GM13976 (cell line): Measurements from ENCODE around the gene RRAS2.

Experiments used
- DNase-seq: peaks from one replicate; pipeline ENCODE4 v3.0.0; 2012; ENCODE audit warnings: low spot score
- in situ Hi-C: fragments of 300-500 bp; cut with MboI; formaldehyde crosslinking; loops from one replicate; pipeline ENCODE4 v1.12.0; 2022; ENCODE audit warnings: low sequenced_read_pairs, mixed read lengths, inconsistent platforms; ENCODE audit not compliant: unreplicated experiment
- TF ChIP-seq, protein P1 (sequence below): IDR thresholded peaks from 2 replicates; pipeline ENCODE4 v1.5.1; 2012; ENCODE audit warnings: borderline replicate concordance, mild to moderate bottlenecking; ENCODE audit not compliant: insufficient read depth; ENCODE audit errors: extremely low read depth, missing control alignments, control extremely low read depth

Gene RRAS2

DNA sequence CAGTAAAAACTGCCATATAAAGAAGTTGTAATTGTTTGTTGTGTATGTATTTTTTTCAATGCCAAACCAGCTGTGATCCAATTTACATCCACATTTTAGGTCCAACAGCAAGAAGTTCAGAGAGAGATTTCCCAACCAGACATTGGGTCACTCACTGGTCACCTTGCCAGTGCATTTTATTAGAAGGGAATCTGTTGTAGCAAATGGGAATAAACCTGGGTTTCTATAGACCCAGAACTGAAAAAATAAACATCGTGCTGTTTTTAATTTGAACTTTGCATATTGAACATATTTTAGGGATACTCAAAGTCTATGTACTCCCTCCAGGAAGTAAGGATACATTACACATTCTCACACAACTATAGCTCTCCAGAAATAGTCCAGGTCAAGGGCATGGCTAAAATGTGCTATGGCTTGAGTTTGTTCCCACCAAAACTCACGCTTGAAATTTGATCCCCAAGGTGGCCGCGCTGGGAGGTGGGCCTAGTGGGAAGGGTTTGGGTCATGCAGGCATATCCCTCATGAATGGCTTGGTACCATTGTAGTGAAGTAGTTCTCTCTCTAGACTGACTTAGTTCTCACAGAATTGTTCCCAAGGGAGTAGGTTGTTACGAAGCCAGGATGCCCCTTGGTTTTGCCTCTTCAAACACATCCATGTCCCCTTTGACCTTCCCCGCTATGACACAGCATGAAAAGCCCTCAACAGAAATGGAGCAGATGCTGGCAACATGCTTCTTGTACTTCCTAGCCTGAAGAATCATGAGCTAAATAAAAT, 90.9 kb downstream of the RRAS2 start:
- DNase-seq = no peak
- in situ Hi-C loops = no loop called here
- TF ChIP-seq, protein P1, sequence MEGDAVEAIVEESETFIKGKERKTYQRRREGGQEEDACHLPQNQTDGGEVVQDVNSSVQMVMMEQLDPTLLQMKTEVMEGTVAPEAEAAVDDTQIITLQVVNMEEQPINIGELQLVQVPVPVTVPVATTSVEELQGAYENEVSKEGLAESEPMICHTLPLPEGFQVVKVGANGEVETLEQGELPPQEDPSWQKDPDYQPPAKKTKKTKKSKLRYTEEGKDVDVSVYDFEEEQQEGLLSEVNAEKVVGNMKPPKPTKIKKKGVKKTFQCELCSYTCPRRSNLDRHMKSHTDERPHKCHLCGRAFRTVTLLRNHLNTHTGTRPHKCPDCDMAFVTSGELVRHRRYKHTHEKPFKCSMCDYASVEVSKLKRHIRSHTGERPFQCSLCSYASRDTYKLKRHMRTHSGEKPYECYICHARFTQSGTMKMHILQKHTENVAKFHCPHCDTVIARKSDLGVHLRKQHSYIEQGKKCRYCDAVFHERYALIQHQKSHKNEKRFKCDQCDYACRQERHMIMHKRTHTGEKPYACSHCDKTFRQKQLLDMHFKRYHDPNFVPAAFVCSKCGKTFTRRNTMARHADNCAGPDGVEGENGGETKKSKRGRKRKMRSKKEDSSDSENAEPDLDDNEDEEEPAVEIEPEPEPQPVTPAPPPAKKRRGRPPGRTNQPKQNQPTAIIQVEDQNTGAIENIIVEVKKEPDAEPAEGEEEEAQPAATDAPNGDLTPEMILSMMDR = no peak

DNA sequence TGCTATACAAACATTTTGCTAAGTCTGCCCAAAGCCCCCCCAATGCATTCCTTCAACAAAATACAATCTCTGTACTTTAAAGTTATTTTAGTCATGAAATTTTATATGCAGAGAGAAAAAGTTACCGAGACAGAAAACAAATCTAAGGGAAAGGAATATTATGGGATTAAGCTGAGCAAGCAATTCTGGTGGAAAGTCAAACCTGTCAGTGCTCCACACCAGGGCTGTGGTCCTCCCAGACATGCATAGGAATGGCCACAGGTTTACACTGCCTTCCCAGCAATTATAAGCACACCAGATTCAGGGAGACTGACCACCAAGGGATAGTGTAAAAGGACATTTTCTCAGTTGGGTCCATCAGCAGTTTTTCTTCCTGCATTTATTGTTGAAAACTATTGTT, 92.4 kb downstream of the RRAS2 start:
- in situ Hi-C loops = no loop called here
- no peak for DNase-seq

DNA sequence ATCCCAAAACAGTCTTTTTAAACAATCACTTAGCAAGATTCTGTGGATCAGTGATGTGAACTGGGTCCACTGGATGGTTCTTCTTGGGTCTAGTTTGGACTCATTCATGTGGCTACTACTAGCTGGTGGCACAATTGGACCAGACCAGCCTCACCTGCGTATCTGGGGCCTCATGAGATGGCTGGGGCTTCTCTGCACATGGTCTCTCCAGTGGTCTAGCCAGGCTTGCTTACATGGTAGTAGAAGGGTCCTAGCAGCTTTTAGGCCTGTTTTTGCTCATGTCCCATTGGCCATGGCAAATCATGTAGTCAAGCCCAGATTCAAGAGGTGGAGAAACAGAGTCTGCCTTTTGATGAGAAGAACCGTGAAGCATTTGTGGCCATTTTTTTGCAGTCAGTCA, 94.0 kb downstream of the RRAS2 start:
- in situ Hi-C loops = no loop called here
- no peak for DNase-seq
- TF ChIP-seq, protein P1 = no peak

More for the DNA sequence above, 92.4 kb downstream of the RRAS2 start:
- TF ChIP-seq, protein P1 = no peak

DNA sequence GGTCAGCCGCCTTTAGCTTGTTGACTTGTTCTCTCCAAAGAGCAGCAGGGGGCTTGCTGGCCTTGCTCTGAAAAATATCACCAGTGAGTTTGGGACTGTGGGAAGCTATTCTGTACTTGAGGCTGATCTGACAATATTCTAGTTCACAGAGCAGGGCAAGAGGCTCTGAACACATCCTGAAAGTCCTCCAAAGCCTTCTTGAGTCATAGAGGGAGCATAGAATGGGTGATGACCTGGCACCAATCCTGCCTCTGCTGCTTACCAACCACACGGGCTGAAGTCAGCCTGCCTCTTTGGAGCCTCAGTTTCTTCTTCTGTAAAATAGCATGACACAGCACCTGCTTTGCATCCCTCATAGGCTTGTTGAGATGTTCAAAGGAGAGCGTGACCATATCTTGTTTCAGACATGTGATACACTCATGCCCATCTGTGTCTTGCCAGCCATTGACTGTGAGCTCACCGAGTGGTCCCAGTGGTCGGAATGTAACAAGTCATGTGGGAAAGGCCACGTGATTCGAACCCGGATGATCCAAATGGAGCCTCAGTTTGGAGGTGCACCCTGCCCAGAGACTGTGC, 96.6 kb downstream of the RRAS2 start:
- no peak for DNase-seq
- in situ Hi-C loops = no loop called here
- TF ChIP-seq, protein P1 = no peak

DNA sequence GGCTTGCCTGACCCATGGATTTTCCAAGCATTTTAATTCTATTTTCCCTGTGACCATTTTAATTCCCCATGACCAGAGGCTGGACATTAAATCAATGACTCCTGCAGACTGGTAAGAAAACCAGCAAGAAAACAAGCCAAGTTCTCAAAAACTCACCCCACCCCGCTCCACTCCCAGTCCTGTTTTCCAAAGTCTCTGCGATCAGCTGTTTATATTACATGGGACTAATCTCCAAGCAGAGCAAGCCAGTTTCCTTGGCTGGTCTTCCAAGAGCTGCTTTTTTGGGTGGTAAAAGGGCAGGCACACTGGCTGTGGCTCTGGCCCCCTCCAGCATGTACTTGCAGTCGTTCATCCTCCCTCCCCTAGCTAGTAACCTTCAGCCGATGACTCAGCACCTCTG, 97.9 kb downstream of the RRAS2 start:
- TF ChIP-seq, protein P1 = no peak
- DNase-seq = no peak
- in situ Hi-C loops = no loop called here

DNA sequence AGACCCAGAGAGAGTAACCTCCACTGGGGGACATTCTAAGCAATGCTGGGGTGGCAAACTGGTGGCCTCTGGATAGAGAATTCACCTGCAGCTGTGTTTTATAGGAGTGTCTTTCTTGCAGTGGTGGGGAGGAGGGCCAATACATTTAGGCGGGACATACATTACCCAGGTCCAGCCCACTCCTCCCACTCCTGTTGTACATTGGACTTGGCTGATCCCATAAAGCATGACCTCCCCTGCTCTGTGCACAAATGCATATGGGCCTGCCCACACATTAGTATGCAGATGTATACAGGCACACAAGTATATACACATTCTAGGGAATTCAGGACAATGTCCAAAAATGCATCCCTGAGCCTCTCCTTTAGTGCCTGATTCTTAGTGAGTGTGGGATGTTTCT, 99.1 kb downstream of the RRAS2 start:
- DNase-seq = no peak
- TF ChIP-seq, protein P1 = no peak
- in situ Hi-C loops = no loop called here
